ENCODE data around the gene TSGA10IP. TPM values are rescaled to one million over a fixed set of nuclear protein-coding genes. Genes with fewer than 3 reads are reported as not detected.

TSGA10IP gene
- total RNA-seq, 4 donors from 2014 or later: not detected

DNA sequence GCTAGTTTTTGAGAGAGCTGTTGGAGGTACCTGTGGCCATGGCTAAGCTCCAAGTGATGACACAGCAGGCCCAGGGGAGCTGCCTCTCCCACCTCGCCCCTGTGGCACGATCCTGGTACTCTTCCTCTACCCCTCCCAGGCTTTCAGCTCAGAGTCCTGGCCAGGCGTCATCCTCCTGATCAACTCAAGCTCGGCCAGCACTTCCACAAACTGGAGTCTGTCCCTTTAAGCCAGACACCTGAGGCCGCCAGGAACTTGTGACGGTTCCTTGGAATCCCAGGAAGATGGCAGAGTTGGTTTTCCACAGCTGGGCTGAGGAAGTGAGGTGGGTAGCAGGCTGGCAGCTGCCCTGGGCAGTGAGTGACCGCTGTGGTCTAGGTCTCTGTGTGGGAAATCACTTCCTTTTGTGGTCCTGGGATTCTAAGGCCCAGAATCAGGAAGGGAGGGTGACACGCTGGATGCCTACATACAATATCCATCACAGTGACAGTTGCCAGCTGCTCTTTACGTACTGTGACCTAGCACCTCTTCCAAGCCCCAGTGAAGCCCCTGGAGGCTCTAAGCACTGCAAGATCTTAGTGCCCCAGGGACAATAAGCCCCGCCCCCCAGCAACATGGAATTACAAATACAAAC is 63.3 kb downstream of the TSGA10IP start:
- H3K4me3 ChIP-seq: no peak overlapping the region
- 46% methylated on average over 7 of the region's 10 CpGs for WGBS
- H3K9me3 ChIP-seq: no peaks in the 10 kb centered on the region
- H3K27ac ChIP-seq (replicated peaks in 1 of 4): no peak overlapping the region
- peaks cover 0 to 28% (median 25%) of the 10 kb centered on the region in 4 donors for H3K36me3 ChIP-seq
- no peak for DNase-seq (ENCODE audit: extremely low spot score)
- peaks cover 0 to 22% (median 20%) of the 10 kb centered on the region in 4 donors for H3K27me3 ChIP-seq
- H3K4me1 ChIP-seq: peaks cover 10 to 21% (median 12%) of the 10 kb centered on the region in 4 donors
- TF ChIP-seq EP300 (IDR thresholded peaks at IDR 0.05) (no peak), POLR2AphosphoS5 (IDR thresholded peaks at IDR 0.05) (no peak), POLR2A (IDR thresholded peaks at IDR 0.05; ENCODE audit: low read depth) (no peak)
- TF ChIP-seq, protein P1, sequence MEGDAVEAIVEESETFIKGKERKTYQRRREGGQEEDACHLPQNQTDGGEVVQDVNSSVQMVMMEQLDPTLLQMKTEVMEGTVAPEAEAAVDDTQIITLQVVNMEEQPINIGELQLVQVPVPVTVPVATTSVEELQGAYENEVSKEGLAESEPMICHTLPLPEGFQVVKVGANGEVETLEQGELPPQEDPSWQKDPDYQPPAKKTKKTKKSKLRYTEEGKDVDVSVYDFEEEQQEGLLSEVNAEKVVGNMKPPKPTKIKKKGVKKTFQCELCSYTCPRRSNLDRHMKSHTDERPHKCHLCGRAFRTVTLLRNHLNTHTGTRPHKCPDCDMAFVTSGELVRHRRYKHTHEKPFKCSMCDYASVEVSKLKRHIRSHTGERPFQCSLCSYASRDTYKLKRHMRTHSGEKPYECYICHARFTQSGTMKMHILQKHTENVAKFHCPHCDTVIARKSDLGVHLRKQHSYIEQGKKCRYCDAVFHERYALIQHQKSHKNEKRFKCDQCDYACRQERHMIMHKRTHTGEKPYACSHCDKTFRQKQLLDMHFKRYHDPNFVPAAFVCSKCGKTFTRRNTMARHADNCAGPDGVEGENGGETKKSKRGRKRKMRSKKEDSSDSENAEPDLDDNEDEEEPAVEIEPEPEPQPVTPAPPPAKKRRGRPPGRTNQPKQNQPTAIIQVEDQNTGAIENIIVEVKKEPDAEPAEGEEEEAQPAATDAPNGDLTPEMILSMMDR (IDR thresholded peaks at IDR 0.05): no peak
- intact Hi-C loops (cut with DNase I): no loop called here

Other genes starting within 250 kb of the TSGA10IP start
- 10 to 100 TPM; 66.4 to 77.1 (median 68.3) TPM for gene KAT5, start 233.2 kb upstream of the TSGA10IP start, total RNA-seq
- 100 to 1,000 TPM in 1 of 4 donors, 10 to 100 TPM in 3; 72.1 to 137 (median 80.9) TPM for gene RNASEH2C, start 224.7 kb upstream of the TSGA10IP start, total RNA-seq
- 10 to 100 TPM; 15.0 to 28.0 (median 24.2) TPM for gene AP5B1, start 164.5 kb upstream of the TSGA10IP start, total RNA-seq
- gene OVOL1, start 158.4 kb upstream of the TSGA10IP start, total RNA-seq: not detected
- gene SNX32, start 111.5 kb upstream of the TSGA10IP start, total RNA-seq: under 1 TPM; 0.33 to 0.78 (median 0.41) TPM
- 100 to 1,000 TPM; 610 to 793 (median 738) TPM for gene CFL1, start 87.3 kb upstream of the TSGA10IP start, total RNA-seq
- gene MUS81, start 85.0 kb upstream of the TSGA10IP start, total RNA-seq: 10 to 100 TPM; 42.2 to 74.2 (median 58.3) TPM
- 100 to 1,000 TPM in 1 of 4 donors, 10 to 100 TPM in 3; 71.8 to 111 (median 82.2) TPM for gene EFEMP2, start 72.7 kb upstream of the TSGA10IP start, total RNA-seq
- 1 to 10 TPM in 3 of 4 donors, under 1 TPM in 1; 0.83 to 2.7 (median 1.5) TPM for gene CTSW, start 65.6 kb upstream of the TSGA10IP start, total RNA-seq
- gene FIBP, start 57.0 kb upstream of the TSGA10IP start, total RNA-seq: 10 to 100 TPM; 33.2 to 74.3 (median 48.6) TPM
- 10 to 100 TPM; 63.5 to 99.5 (median 84.6) TPM for gene CCDC85B, start 54.8 kb upstream of the TSGA10IP start, total RNA-seq
- gene FOSL1, start 45.1 kb upstream of the TSGA10IP start, total RNA-seq: 10 to 100 TPM in 1 of 4 donors, 1 to 10 TPM in 2, not detected in 1; 3.2 to 47.2 (median 8.7) TPM
- gene C11orf68, start 26.4 kb upstream of the TSGA10IP start, total RNA-seq: 10 to 100 TPM; 18.2 to 56.0 (median 28.0) TPM
- gene DRAP1, start 26.1 kb upstream of the TSGA10IP start, total RNA-seq: 100 to 1,000 TPM in 2 of 4 donors, 10 to 100 TPM in 2; 78.4 to 122 (median 101) TPM
- gene SART1, start 16.3 kb downstream of the TSGA10IP start, total RNA-seq: 10 to 100 TPM; 47.8 to 65.0 (median 58.7) TPM
- 10 to 100 TPM; 25.3 to 34.9 (median 28.2) TPM for gene EIF1AD, start 56.7 kb downstream of the TSGA10IP start, total RNA-seq
- gene BANF1, start 57.0 kb downstream of the TSGA10IP start, total RNA-seq: 10 to 100 TPM; 46.9 to 72.5 (median 57.9) TPM
- not detected for gene CST6, start 66.5 kb downstream of the TSGA10IP start, total RNA-seq
- under 1 TPM in 1 of 4 donors, not detected in 3; 0.52 TPM for gene CATSPER1, start 81.0 kb downstream of the TSGA10IP start, total RNA-seq
- gene GAL3ST3, start 103.7 kb downstream of the TSGA10IP start, total RNA-seq: 1 to 10 TPM in 3 of 4 donors, under 1 TPM in 1; 0.83 to 7.4 (median 3.3) TPM
- gene SF3B2, start 106.9 kb downstream of the TSGA10IP start, total RNA-seq: 100 to 1,000 TPM; 117 to 160 (median 137) TPM
- 10 to 100 TPM; 37.1 to 97.8 (median 54.3) TPM for gene PACS1, start 124.8 kb downstream of the TSGA10IP start, total RNA-seq

Data from esophagus muscularis mucosa (tissue), 4 donors.